Muscle of leg (tissue), 11 donors: ENCODE results near the gene TMEM214. TPM values are rescaled to one million over a fixed set of nuclear protein-coding genes. Genes with fewer than 3 reads are reported as not detected.
"Not testable (repeated sequence)": the region's sequence is repeated elsewhere in the genome, so short reads cannot be mapped to it uniquely, and the experiment has no call there.

Source experiments
- DNase-seq: peaks from one replicate; pipeline ENCODE4 v3.0.0; 2013
- H3K27ac ChIP-seq: one replicate; pipeline ENCODE4 v1.5.1; 2013; ENCODE audit warnings: mild to moderate bottlenecking, low read length, control low read depth
- H3K27me3 ChIP-seq: one replicate; pipeline ENCODE4 v1.6.1; 2013; ENCODE audit warnings: low read length; ENCODE audit not compliant: control insufficient read depth, insufficient read depth
- H3K36me3 ChIP-seq: one replicate; pipeline ENCODE4 v1.6.1; 2013; ENCODE audit warnings: low read length; ENCODE audit not compliant: control insufficient read depth, insufficient read depth
- H3K4me1 ChIP-seq: one replicate; pipeline ENCODE4 v1.6.1; 2013; ENCODE audit warnings: low read length; ENCODE audit not compliant: control insufficient read depth, insufficient read depth
- H3K4me3 ChIP-seq: one replicate; pipeline ENCODE4 v1.5.1; 2013; ENCODE audit warnings: low read length, control low read depth
- H3K9me3 ChIP-seq: replicated peaks from 2 replicates; pipeline ENCODE4 v1.6.1; 2013; ENCODE audit warnings: low read depth, low read length; ENCODE audit not compliant: control insufficient read depth
- WGBS: methylation state at CpG from one replicate; pipeline ENCODE4 v1.1.5; 2013; ENCODE audit warnings: missing lambda C conversion rate; ENCODE audit not compliant: insufficient coverage; 5-methylcytosine and 5-hydroxymethylcytosine counted together
- polyA plus RNA-seq, 8 donors: library from polyadenylated mRNA; unstranded; fragments of 120-200 nt; gene quantifications; one replicate each; pipeline versions ENCODE4 v1.2.1 to v1.2.3, GENCODE V29; 2013; ENCODE audit warnings: inconsistent platforms in 1 of 8, low replicate concordance in 1 of 8; ENCODE audit not compliant: insufficient read length in 8 of 8, insufficient read depth in 1 of 8
- total RNA-seq: library from RNA; stranded (reverse); fragments of 120-200 nt; gene quantifications from one replicate; pipeline ENCODE4 v1.2.4, GENCODE V29; 2013

The TMEM214 gene
- total and polyA plus RNA-seq, 9 donors = 31.3 to 78.4 (median 69.1) TPM

GRCh38 chr2:27073782-27074181 is 41.0 kb downstream of the TMEM214 start:
- H3K4me1 ChIP-seq = peaks cover 75% of the 10 kb centered on the region
- no peak overlapping the region for H3K4me3 ChIP-seq
- no peaks in the 10 kb centered on the region for H3K27me3 ChIP-seq
- no peak for DNase-seq
- H3K27ac ChIP-seq = peak overlapping the region; percentile 9
- H3K9me3 ChIP-seq = no peaks in the 10 kb centered on the region
- H3K36me3 ChIP-seq = peaks cover 13% of the 10 kb centered on the region
- WGBS = 55% methylated on average over 2 of the region's 2 CpGs

- H3K27me3 ChIP-seq = no peaks in the 10 kb centered on the region
- WGBS = 55% methylated on average over 3 of the region's 4 CpGs
- peaks cover 79% of the 10 kb centered on the region for H3K4me1 ChIP-seq
- H3K9me3 ChIP-seq = no peaks in the 10 kb centered on the region
- peaks cover 2% of the 10 kb centered on the region for H3K36me3 ChIP-seq
- DNase-seq = peak; percentile 67
- H3K27ac ChIP-seq = peak overlapping the region; percentile 56
- H3K4me3 ChIP-seq = no peak overlapping the region
Observed at GRCh38 chr2:27074738-27075565, 42.2 kb downstream of the TMEM214 start.

GRCh38 chr2:27075566-27075871 is 42.8 kb downstream of the TMEM214 start:
- not testable (repeated sequence) for DNase-seq, H3K4me3 ChIP-seq, H3K27me3 ChIP-seq, H3K36me3 ChIP-seq, H3K9me3 ChIP-seq
- peak overlapping the region; percentile 56 for H3K27ac ChIP-seq
- 72% methylated on average over 2 of the region's 6 CpGs for WGBS
- peaks cover 79% of the 10 kb centered on the region for H3K4me1 ChIP-seq

GRCh38 chr2:27076323-27076722 is 43.6 kb downstream of the TMEM214 start:
- WGBS = 50% methylated on average over 1 of the region's 4 CpGs
- H3K9me3 ChIP-seq = no peaks in the 10 kb centered on the region
- no peak overlapping the region for H3K4me3 ChIP-seq
- H3K36me3 ChIP-seq = no peaks in the 10 kb centered on the region
- DNase-seq = no peak
- peaks cover 84% of the 10 kb centered on the region for H3K4me1 ChIP-seq
- peak overlapping the region; percentile 20 for H3K27ac ChIP-seq
- H3K27me3 ChIP-seq = no peaks in the 10 kb centered on the region

GRCh38 chr2:27077231-27077630 is 44.5 kb downstream of the TMEM214 start:
- no peak overlapping the region for H3K4me3 ChIP-seq
- WGBS = 75% methylated on average over 7 of the region's 7 CpGs
- H3K27ac ChIP-seq = peak overlapping the region; percentile 75
- H3K9me3 ChIP-seq = no peaks in the 10 kb centered on the region
- no peaks in the 10 kb centered on the region for H3K27me3 ChIP-seq
- DNase-seq = no peak
- peaks cover 89% of the 10 kb centered on the region for H3K4me1 ChIP-seq
- peaks cover 3% of the 10 kb centered on the region for H3K36me3 ChIP-seq

GRCh38 chr2:27078267-27079194 is 45.8 kb downstream of the TMEM214 start, which contains the start of gene EMILIN1:
Gene EMILIN1, plus strand, starts transcription at chr2:27078615. Its CDS starts 451 bp downstream, at chr2:27079066.
- Histone ChIP-seq H3K4me3 (peak within 1 kb of the TSS; percentile 49), H3K27me3 (no peaks in the 10 kb centered on the region), H3K27ac (peak within 1 kb of the TSS; percentile 84), H3K4me1 (peaks cover 91% of the 10 kb centered on the region), H3K36me3 (peaks cover 10% of the 10 kb centered on the region), H3K9me3 (no peaks in the 10 kb centered on the region)
- DNase-seq = peak; percentile 99
- WGBS = 1% methylated on average over 36 of the region's 41 CpGs

- peaks cover 91% of the 10 kb centered on the region for H3K4me1 ChIP-seq
- no peaks in the 10 kb centered on the region for H3K9me3 ChIP-seq
- 29% methylated on average over 5 of the region's 14 CpGs for WGBS
- DNase-seq = no peak
- H3K27ac ChIP-seq = peak overlapping the region; percentile 84
- peak overlapping the region; percentile 49 for H3K4me3 ChIP-seq
- peaks cover 14% of the 10 kb centered on the region for H3K36me3 ChIP-seq
- H3K27me3 ChIP-seq = no peaks in the 10 kb centered on the region
Observed at GRCh38 chr2:27079233-27080139, 46.7 kb downstream of the TMEM214 start.

GRCh38 chr2:27080140-27080469 is 47.3 kb downstream of the TMEM214 start:
- peaks cover 91% of the 10 kb centered on the region for H3K4me1 ChIP-seq

GRCh38 chr2:27080603-27080936 is 47.8 kb downstream of the TMEM214 start:
- 54% methylated on average over 11 of the region's 14 CpGs for WGBS
- DNase-seq = no peak
- Histone ChIP-seq H3K4me3 (no peak overlapping the region), H3K4me1 (peaks cover 91% of the 10 kb centered on the region), H3K9me3 (no peaks in the 10 kb centered on the region), H3K36me3 (peaks cover 14% of the 10 kb centered on the region), H3K27ac (peak overlapping the region; percentile 83), H3K27me3 (no peaks in the 10 kb centered on the region)

More at GRCh38 chr2:27080140-27080469, 47.3 kb downstream of the TMEM214 start:
- Histone ChIP-seq H3K9me3 (no peaks in the 10 kb centered on the region), H3K27me3 (no peaks in the 10 kb centered on the region), H3K4me3 (peak overlapping the region; percentile 49), H3K27ac (peak overlapping the region; percentile 33), H3K36me3 (peaks cover 14% of the 10 kb centered on the region)
- 37% methylated on average over 7 of the region's 7 CpGs for WGBS
- DNase-seq = no peak
